NCI-H2107 (cell line): ENCODE data around the gene TSLP.

Experiments used
- DNase-seq: peaks from one replicate; lab custom pipeline; 2025; lab: John Stamatoyannopoulos, UW

Gene TSLP

DNA sequence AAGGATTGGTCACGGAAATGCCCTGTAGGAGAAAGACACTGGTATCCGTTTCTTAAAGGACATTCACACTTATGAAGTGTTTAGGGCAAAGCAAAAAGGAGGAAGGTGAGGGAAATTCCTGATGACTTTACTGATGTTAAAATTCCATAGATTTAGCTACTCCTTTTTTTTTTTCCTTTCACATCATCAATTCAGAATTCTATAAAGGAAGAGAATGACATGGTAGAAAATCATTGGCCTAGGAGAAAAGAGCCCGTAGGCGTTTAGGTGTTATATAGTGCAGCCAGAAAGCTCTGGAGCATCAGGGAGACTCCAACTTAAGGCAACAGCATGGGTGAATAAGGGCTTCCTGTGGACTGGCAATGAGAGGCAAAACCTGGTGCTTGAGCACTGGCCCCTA is at the start of gene TSLP:
TSLP (plus strand) TSS at position 301 of the 400 bp plus-strand sequence. CDS start 178 bp downstream, outside the sequence.
- DNase-seq: no peak

- no peak for DNase-seq
Measured at GRCh38 chr5:111022301-111022700, 49.2 kb upstream of the TSLP start.

- DNase-seq: no peak
Measured at GRCh38 chr5:111028865-111029264, 42.6 kb upstream of the TSLP start.

- DNase-seq: peak; percentile 53
Measured at GRCh38 chr5:111043712-111044506, 27.6 kb upstream of the TSLP start.

- DNase-seq: no peak
Measured at GRCh38 chr5:111058064-111058463, 13.4 kb upstream of the TSLP start.

GRCh38 chr5:111060169-111060568 is 11.3 kb upstream of the TSLP start:
- no peak for DNase-seq

DNA sequence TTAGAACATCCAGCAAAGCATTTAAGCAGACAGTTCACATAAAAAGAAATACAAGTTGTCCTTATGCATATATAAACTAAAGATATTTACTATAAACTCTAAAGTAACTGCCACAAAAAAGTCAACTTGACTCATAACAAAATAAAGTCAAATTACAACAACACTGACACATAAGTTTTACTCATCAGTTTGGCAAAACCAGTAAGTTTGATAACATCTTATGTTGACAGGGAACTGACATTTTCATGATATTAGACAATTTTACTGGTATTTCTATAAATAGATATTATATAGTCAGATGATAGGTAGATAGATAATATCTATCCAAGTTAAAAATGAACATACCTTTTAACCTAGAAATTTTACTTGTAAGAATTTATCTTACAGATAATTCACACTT is 9.9 kb upstream of the TSLP start:
- DNase-seq: no peak

DNA sequence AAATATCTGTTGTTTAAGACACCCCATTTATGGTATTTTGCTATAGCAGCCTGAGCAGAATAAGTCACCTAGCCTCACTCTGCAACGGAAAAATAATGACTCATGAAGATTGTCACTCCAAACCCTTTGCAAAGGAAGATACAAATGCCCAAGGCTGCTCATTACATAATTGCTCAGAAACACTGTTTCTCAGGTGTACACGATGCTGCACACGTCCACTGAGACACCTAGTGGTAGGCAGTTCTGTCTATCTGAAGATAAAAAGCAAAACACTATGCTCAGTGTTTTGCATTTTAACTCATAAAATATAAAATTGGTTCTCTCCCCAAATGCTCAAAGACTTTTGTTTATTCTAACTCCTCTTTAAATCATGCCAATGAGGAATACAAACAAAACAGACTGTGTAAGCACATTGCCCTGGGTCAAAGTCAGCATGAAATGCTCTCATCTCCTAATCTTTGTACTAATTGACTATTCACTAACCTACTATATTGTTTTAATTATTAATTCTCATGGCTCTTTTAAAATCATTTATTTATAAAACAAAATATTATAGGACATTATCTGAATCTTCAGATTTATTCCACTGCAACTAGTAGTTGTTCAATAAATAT is 7.7 kb upstream of the TSLP start:
- DNase-seq: no peak

DNA sequence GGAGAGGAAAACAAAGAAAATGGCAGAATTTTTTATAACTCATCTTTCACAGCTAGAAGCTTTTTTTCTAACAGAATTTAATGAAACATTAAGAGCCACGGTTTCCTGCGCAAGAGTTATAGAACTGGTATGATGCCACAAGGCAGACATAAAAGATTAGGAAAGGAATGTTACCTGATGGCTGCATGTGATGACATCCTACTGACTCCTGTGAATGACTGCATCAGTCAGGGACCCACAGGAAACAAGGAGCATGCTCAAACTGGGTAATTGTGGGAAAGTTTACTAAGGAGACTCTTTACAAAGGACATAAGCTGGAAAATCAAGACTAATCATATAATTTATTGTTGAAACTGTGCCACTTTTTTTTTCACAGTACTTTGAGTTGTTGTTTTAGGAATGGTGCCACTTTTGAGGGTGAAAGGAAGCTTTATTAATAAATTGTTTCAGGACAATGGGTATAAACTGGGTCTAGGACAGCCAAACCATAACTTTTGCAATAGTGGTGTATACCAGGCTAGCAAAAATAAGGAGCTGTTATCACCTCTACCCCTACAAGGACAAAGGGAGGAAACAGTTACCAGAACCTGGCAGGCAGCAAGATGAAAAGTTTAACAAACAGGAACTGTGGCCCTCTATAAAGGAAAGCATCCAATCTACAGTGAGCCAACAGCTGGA is 5.1 kb upstream of the TSLP start:
- no peak for DNase-seq

GRCh38 chr5:111068213-111068612 is 3.3 kb upstream of the TSLP start:
- DNase-seq: no peak

- DNase-seq: no peak
Measured at GRCh38 chr5:111069839-111070238, 1.7 kb upstream of the TSLP start.

DNA sequence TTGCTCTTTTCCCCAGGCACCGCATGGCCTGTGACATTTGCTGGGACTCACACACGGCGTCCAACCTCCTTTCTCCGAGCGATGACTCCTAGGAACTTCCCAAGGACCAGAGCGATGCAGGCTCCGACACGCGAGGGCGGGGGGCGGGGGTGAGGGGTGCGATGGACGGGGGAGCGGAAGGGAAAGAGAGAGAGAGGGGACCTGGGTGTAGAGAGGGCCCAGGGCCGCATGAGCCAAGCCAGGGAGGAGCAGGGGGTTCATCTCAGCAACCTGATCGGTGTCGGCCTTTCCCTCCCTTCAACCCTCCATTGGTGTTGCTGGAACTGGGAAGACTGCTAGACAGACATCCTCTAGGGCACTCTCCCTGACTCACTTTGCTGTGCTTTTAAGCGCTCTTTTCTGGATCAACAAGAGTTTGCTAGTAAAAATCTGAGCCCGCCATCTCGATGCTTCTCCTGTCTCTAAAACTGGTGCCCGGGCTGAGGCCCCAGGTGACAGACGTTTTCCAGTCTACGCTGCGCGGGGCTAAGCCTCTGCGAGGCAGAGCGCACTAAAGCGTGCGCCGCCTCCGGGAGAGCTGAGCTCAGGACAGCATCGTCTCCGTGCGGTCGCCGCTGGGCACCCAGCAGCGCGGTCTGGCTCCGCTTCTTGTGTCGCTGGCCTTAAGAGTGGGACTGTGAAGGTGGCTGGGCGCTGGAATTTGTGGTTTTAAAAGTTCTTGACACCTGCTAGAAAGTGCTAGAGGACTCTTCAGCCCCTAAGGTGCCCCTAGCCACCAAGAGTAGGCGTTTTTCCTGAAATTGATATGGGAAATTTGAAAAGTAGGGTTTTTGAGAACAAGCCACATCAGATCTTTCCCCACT is 1.0 kb upstream of the TSLP start:
- no peak for DNase-seq

DNA sequence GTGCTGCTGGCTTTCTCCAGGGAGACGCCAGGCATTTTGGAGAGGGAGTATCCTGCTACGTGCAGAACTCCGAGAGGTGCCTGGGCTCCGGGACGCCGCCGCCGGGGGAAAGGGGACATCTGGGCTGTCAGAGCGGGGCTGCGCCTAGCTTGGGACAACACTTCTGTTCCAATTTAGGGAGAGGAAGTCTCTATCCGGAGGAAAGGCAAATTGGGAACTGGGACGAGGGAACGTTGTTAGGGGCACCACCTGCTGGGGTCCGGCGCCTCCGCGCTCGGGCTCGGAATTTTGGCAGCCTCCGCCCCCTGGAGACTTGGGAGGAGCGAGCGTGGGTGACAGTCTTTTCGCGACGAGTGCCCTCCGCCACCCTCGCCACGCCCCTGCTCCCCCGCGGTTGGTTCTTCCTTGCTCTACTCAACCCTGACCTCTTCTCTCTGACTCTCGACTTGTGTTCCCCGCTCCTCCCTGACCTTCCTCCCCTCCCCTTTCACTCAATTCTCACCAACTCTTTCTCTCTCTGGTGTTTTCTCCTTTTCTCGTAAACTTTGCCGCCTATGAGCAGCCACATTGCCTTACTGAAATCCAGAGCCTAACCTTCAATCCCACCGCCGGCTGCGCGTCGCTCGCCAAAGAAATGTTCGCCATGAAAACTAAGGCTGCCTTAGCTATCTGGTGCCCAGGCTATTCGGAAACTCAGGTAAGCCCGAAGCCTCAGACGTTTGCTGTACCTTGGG is 1.6 kb downstream of the TSLP start:
- DNase-seq: peak; percentile 28

GRCh38 chr5:111074244-111074643 is 2.7 kb downstream of the TSLP start:
- DNase-seq: no peak

DNA sequence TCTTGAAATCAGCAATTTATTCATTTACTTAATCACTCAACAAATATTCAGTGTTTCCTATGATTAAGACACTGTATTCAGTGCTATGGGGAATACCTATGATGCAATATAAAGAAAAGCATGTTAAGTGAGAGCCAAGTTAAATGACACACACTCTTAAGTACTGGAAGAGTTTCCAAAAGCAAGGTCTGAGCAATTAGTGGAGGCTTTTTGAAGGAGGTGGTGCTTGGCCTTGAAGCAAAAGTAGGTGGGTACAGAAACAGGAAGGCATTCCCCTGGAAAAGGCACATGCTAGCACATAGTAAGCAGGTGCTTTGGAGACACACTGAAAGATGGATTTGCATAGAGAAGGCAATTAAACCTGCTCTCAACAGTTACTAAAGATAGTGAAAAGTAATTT is 4.0 kb downstream of the TSLP start:
- DNase-seq: no peak

DNA sequence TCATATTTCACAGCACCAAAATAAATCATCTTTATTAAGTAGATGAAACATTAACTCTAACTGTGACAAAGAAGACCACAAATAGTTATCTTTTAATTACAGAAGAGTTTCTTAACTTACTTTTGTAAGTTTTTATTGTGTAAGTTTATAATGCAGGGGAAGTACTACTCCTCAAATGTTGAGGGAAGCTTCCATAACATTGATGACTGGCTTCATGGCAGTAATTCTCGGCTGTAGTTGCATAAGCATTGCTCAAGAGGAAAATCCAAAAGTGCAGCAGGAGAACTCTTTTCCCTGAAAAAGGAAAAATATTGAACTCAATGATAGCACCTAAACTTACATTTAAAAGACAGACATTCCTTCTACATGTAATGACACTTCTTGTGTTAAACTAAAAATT is 4.6 kb downstream of the TSLP start:
- no peak for DNase-seq

GRCh38 chr5:111077678-111078077 is 6.2 kb downstream of the TSLP start:
- DNase-seq: no peak

- no peak for DNase-seq
Measured at GRCh38 chr5:111079846-111080245, 8.3 kb downstream of the TSLP start.

- DNase-seq: no peak
Measured at GRCh38 chr5:111083323-111083722, 11.8 kb downstream of the TSLP start.

GRCh38 chr5:111092062-111092853 is 20.7 kb downstream of the TSLP start, which contains the start of gene WDR36:
TSS of gene WDR36 (plus strand) at chr5:111092348. CDS start at chr5:111092457, 109 bp downstream.
- DNase-seq: peak; percentile 80

GRCh38 chr5:111095982-111096381 is 24.5 kb downstream of the TSLP start:
- DNase-seq: no peak
